Osteoblast (primary cell): ENCODE results near the gene OVOL3. TPM values are rescaled to one million over a fixed set of nuclear protein-coding genes. Genes with fewer than 3 reads are reported as not detected.

Experiments used
- DNase-seq: peaks from one replicate; pipeline ENCODE4 v3.0.0; 2011; ENCODE audit warnings: low spot score, mixed read lengths; ENCODE audit not compliant: insufficient read length; ENCODE audit errors: missing footprints
- H2AFZ ChIP-seq: 2 replicates; pipeline ENCODE4 v1.6.0; 2011; ENCODE audit warnings: mild to moderate bottlenecking, low read length
- H3K27ac ChIP-seq: 2 replicates; pipeline ENCODE4 v1.5.1; 2011; ENCODE audit warnings: mild to moderate bottlenecking, low read depth, low read length, moderate library complexity
- H3K27me3 ChIP-seq: 2 replicates; pipeline ENCODE4 v1.6.0; 2012; ENCODE audit warnings: mild to moderate bottlenecking, control low read depth, inconsistent platforms, low read length, moderate library complexity; ENCODE audit not compliant: insufficient read depth
- H3K36me3 ChIP-seq: 2 replicates; pipeline ENCODE4 v1.5.1; 2011; ENCODE audit warnings: mild to moderate bottlenecking, low read length, control low read depth, moderate library complexity; ENCODE audit not compliant: insufficient read depth
- H3K4me1 ChIP-seq: 2 replicates; pipeline ENCODE4 v1.5.1; 2011; ENCODE audit warnings: mild to moderate bottlenecking, low read length, control low read depth, moderate library complexity; ENCODE audit not compliant: insufficient read depth
- H3K4me2 ChIP-seq: 2 replicates; pipeline ENCODE4 v1.6.0; 2011; ENCODE audit warnings: mild to moderate bottlenecking, low read length; ENCODE audit not compliant: insufficient read depth
- H3K4me3 ChIP-seq: fragments of 200-600 bp; sonication (generic); 3 replicates; pipeline ENCODE4 v1.5.1; 2012; ENCODE audit warnings: mild to moderate bottlenecking, low read length, inconsistent platforms; ENCODE audit not compliant: insufficient read depth
- H3K79me2 ChIP-seq: 2 replicates; pipeline ENCODE4 v1.6.0; 2012; ENCODE audit warnings: mild to moderate bottlenecking, low read length, control low read depth, inconsistent platforms; ENCODE audit not compliant: insufficient read depth
- H3K9me3 ChIP-seq: 2 replicates; pipeline ENCODE4 v1.5.1; 2011; ENCODE audit warnings: low read depth, low read length, control low read depth
- H4K20me1 ChIP-seq: 2 replicates; pipeline ENCODE4 v1.6.0; 2012; ENCODE audit warnings: mild to moderate bottlenecking, low read length, control low read depth; ENCODE audit not compliant: insufficient read depth
- total RNA-seq: library from RNA; depleted of rRNA; stranded (reverse); fragments of >200 nt; gene quantifications from 2 replicates; pipeline ENCODE4 v1.2.3, GENCODE V29; 2012
- TF ChIP-seq, protein P1 (sequence below): IDR thresholded peaks from 2 replicates; pipeline ENCODE4 v1.5.1; 2011; ENCODE audit warnings: mild to moderate bottlenecking, low read depth, low read length, moderate library complexity; ENCODE audit errors: extremely low read depth

Gene OVOL3
- total RNA-seq, 1 donor: not detected

DNA sequence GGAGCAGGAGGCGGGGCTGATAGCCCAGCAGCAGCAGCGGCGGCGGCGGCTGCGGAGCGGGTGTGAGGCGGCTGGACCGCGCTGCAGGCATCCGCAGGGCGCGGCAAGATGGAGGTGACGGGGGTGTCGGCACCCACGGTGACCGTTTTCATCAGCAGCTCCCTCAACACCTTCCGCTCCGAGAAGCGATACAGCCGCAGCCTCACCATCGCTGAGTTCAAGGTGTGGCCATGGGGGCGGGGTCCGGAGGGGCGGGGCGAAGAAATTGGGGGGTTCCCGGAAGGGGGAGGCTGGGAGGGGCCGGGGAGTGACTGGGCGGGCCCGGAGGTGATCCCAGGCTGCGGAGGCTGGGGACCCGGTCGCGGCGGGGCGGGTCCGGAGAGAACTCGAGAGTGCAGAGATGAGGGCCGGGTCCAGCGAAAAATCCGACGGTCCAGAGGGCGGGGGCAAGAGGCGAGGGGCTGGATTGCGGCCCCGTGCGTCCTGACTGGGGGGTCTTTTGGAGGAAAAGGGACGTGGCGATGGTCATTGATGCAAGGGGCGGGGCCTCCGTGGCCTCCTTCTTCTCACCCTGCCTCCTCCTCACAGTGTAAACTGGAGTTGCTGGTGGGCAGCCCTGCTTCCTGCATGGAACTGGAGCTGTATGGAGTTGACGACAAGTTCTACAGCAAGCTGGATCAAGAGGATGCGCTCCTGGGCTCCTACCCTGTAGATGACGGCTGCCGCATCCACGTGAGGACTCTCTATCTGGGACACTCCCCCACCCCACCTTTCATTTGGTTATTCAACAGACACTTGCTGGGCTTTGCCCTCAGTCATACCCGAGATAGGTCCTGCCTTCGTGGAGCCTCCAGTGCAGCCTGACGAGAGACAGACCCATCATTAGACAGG, 4.8 kb downstream of the OVOL3 start, which contains the start of gene TBCB:
TBCB (plus strand) TSS at position 16 of the 891 bp plus-strand sequence; CDS start at position 109, 93 bp downstream.
- peaks cover 38% of the 10 kb centered on the region for H3K79me2 ChIP-seq
- H3K27ac ChIP-seq: peak within 1 kb of the TSS; percentile 87
- peaks cover 16% of the 10 kb centered on the region for H3K4me1 ChIP-seq
- H2AFZ ChIP-seq: peak within 1 kb of the TSS; percentile 97
- H4K20me1 ChIP-seq: peaks cover 6% of the 10 kb centered on the region
- H3K36me3 ChIP-seq: peaks cover 33% of the 10 kb centered on the region
- H3K4me2 ChIP-seq: peak within 1 kb of the TSS; percentile 99
- H3K4me3 ChIP-seq: peak within 1 kb of the TSS; percentile 97
- H3K27me3 ChIP-seq: no peaks in the 10 kb centered on the region
- TF ChIP-seq, protein P1, sequence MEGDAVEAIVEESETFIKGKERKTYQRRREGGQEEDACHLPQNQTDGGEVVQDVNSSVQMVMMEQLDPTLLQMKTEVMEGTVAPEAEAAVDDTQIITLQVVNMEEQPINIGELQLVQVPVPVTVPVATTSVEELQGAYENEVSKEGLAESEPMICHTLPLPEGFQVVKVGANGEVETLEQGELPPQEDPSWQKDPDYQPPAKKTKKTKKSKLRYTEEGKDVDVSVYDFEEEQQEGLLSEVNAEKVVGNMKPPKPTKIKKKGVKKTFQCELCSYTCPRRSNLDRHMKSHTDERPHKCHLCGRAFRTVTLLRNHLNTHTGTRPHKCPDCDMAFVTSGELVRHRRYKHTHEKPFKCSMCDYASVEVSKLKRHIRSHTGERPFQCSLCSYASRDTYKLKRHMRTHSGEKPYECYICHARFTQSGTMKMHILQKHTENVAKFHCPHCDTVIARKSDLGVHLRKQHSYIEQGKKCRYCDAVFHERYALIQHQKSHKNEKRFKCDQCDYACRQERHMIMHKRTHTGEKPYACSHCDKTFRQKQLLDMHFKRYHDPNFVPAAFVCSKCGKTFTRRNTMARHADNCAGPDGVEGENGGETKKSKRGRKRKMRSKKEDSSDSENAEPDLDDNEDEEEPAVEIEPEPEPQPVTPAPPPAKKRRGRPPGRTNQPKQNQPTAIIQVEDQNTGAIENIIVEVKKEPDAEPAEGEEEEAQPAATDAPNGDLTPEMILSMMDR: no peak
- DNase-seq: no peak
- no peaks in the 10 kb centered on the region for H3K9me3 ChIP-seq

DNA sequence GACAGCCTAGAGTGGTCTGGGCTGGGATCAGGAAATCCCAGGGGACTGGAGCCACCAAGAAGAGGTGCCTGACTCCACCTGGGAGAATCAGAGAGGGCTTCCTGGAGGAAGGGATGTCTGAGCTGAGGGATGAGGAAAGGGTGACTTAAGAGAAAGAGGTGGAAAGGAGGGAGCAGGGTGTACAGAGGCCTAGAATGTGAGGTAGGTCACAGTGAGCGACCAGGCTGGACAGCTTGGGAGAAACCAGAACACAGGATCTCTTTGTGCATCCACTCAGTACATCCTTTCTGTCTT, 5.3 kb downstream of the OVOL3 start:
- Histone ChIP-seq H3K79me2 (peaks cover 38% of the 10 kb centered on the region), H3K27ac (peak overlapping the region; percentile 43)
- no peak for DNase-seq

DNA sequence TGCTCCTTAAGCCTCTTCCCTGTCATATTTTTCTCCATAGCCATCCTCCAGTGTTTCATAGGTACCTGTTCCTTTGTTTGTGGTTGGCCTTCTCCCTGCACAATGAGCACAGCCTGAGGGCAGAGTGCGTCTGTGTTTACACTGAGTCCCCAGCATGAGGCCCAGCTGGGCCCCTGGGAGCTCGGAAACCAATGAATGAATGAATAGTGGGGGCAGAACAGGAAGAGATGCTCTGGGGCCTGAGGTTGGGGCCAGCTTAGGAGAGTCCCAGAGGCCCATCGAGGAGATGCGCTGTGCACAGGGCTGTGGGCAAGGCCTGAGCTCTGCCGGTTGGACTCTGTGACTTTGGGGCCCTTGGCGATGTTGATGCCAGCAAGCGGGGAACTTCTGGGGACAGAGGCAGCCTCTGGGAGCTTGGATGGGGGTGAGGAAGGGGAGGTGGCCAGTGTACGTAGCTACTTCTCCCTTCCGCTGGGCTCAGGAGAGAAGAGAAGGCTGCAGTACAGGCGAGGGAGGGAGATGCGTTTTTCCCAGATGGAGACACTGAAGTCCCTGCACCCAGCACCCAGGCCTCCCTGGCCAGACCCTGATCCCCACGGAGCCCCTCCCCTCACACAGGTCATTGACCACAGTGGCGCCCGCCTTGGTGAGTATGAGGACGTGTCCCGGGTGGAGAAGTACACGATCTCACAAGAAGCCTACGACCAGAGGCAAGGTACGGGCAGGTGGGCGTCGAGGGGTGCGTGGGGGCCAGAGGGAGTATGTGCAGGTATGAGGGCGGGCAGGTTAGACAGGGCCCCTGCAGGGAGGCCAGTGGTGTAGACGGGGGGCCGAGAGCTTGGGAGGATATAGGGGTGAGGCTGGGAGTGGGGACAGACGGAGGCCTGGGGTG, 9.4 kb downstream of the OVOL3 start:
- TF ChIP-seq, protein P1: no peak
- no peaks in the 10 kb centered on the region for H3K27me3 ChIP-seq
- peaks cover 6% of the 10 kb centered on the region for H4K20me1 ChIP-seq
- peak; percentile 50 for DNase-seq
- no peak overlapping the region for H3K4me2 ChIP-seq
- H3K9me3 ChIP-seq: no peaks in the 10 kb centered on the region
- peaks cover 7% of the 10 kb centered on the region for H3K4me1 ChIP-seq
- no peak overlapping the region for H2AFZ ChIP-seq
- H3K27ac ChIP-seq: no peak overlapping the region
- H3K79me2 ChIP-seq: peaks cover 30% of the 10 kb centered on the region
- peaks cover 44% of the 10 kb centered on the region for H3K36me3 ChIP-seq
- H3K4me3 ChIP-seq: no peak overlapping the region

More for the DNA sequence above, 5.3 kb downstream of the OVOL3 start:
- peak overlapping the region; percentile 97 for H3K4me3 ChIP-seq
- no peaks in the 10 kb centered on the region for H3K9me3 ChIP-seq
- peaks cover 16% of the 10 kb centered on the region for H3K4me1 ChIP-seq
- peak overlapping the region; percentile 72 for H2AFZ ChIP-seq
- peaks cover 33% of the 10 kb centered on the region for H3K36me3 ChIP-seq
- no peaks in the 10 kb centered on the region for H3K27me3 ChIP-seq
- H4K20me1 ChIP-seq: peaks cover 6% of the 10 kb centered on the region
- TF ChIP-seq, protein P1: no peak
- H3K4me2 ChIP-seq: peak overlapping the region; percentile 87
